ENCODE results near the gene TRERF1.
"Not testable (repeated sequence)": the region's sequence is repeated elsewhere in the genome, so short reads cannot be mapped to it uniquely, and the experiment has no call there.

Gene TRERF1

GRCh38 chr6:42332916-42333315 is 118.8 kb downstream of the TRERF1 start:
- peak in 1 of 2 donors; percentile 14 for DNase-seq

GRCh38 chr6:42331019-42331418 is 120.7 kb downstream of the TRERF1 start:
- no peak for DNase-seq

GRCh38 chr6:42326248-42326647 is 125.5 kb downstream of the TRERF1 start:
- no peak for DNase-seq

- not testable (repeated sequence) for DNase-seq
Measured at GRCh38 chr6:42324656-42325324, 126.9 kb downstream of the TRERF1 start.

- no peak for DNase-seq
Measured at GRCh38 chr6:42322676-42323075, 129.1 kb downstream of the TRERF1 start.

GRCh38 chr6:42321976-42322375 is 129.8 kb downstream of the TRERF1 start:
- DNase-seq: no peak

- no peak for DNase-seq
Measured at GRCh38 chr6:42320762-42321161, 131.0 kb downstream of the TRERF1 start.

GRCh38 chr6:42318480-42318879 is 133.2 kb downstream of the TRERF1 start:
- DNase-seq: no peak

- no peak for DNase-seq
Measured at GRCh38 chr6:42316981-42317380, 134.7 kb downstream of the TRERF1 start.

GRCh38 chr6:42315991-42316970 is 135.4 kb downstream of the TRERF1 start:
- DNase-seq: peak in 1 of 2 donors; percentile 56

- no peak for DNase-seq
Measured at GRCh38 chr6:42315259-42315990, 136.3 kb downstream of the TRERF1 start.

GRCh38 chr6:42314571-42315258 is 137.0 kb downstream of the TRERF1 start:
- DNase-seq: no peak

- no peak for DNase-seq
Measured at GRCh38 chr6:42313941-42314570, 137.7 kb downstream of the TRERF1 start.

GRCh38 chr6:42313038-42313437 is 138.7 kb downstream of the TRERF1 start:
- DNase-seq: no peak

GRCh38 chr6:42307141-42307470 is 144.6 kb downstream of the TRERF1 start:
- DNase-seq: no peak

- DNase-seq: no peak
Measured at GRCh38 chr6:42306439-42307140, 145.1 kb downstream of the TRERF1 start.

GRCh38 chr6:42304053-42304712 is 147.5 kb downstream of the TRERF1 start:
- no peak for DNase-seq

- no peak for DNase-seq
Measured at GRCh38 chr6:42302411-42302810, 149.3 kb downstream of the TRERF1 start.

- no peak for DNase-seq
Measured at GRCh38 chr6:42301986-42302385, 149.7 kb downstream of the TRERF1 start.

- DNase-seq: no peak
Measured at GRCh38 chr6:42300701-42301100, 151.0 kb downstream of the TRERF1 start.

GRCh38 chr6:42300185-42300584 is 151.5 kb downstream of the TRERF1 start:
- no peak for DNase-seq

Data from CD4-positive, alpha-beta T cell treated with Interleukin-1 beta for 1 hour (primary cell).